Muscle layer of duodenum (tissue), 2 donors: Measurements from ENCODE around the gene CD63.

ENCODE experiments used
- H3K27ac ChIP-seq: one replicate; pipeline ENCODE4 v1.7.0; 2013; ENCODE audit warnings: mild to moderate bottlenecking, low read length
- H3K27me3 ChIP-seq: one replicate; pipeline ENCODE4 v1.7.0; 2013; ENCODE audit warnings: low read depth, mild to moderate bottlenecking, control low read depth, low read length
- H3K36me3 ChIP-seq, 2 donors: one replicate each; pipeline ENCODE4 v1.7.0; 2013; ENCODE audit warnings: low read length in 2 of 2, control low read depth in 1 of 2, mild to moderate bottlenecking in 1 of 2; ENCODE audit not compliant: insufficient read depth in 2 of 2, control insufficient read depth in 1 of 2
- H3K4me1 ChIP-seq, 2 donors: one replicate each; pipeline ENCODE4 v1.7.0; 2013; ENCODE audit warnings: low read length in 2 of 2, mild to moderate bottlenecking in 2 of 2, control low read depth in 1 of 2, moderate library complexity in 1 of 2; ENCODE audit not compliant: insufficient read depth in 2 of 2, control insufficient read depth in 1 of 2
- H3K4me3 ChIP-seq, 2 donors: one replicate each; pipeline ENCODE4 v1.7.0; 2013; ENCODE audit warnings: low read length in 2 of 2, low read depth in 1 of 2, mild to moderate bottlenecking in 1 of 2
- H3K9me3 ChIP-seq, 2 donors: one replicate each; pipeline ENCODE4 v1.7.0; 2013; ENCODE audit warnings: low read length in 2 of 2, control low read depth in 1 of 2, mild to moderate bottlenecking in 1 of 2; ENCODE audit not compliant: control insufficient read depth in 1 of 2
- donor health status: healthy.

Gene CD63

DNA sequence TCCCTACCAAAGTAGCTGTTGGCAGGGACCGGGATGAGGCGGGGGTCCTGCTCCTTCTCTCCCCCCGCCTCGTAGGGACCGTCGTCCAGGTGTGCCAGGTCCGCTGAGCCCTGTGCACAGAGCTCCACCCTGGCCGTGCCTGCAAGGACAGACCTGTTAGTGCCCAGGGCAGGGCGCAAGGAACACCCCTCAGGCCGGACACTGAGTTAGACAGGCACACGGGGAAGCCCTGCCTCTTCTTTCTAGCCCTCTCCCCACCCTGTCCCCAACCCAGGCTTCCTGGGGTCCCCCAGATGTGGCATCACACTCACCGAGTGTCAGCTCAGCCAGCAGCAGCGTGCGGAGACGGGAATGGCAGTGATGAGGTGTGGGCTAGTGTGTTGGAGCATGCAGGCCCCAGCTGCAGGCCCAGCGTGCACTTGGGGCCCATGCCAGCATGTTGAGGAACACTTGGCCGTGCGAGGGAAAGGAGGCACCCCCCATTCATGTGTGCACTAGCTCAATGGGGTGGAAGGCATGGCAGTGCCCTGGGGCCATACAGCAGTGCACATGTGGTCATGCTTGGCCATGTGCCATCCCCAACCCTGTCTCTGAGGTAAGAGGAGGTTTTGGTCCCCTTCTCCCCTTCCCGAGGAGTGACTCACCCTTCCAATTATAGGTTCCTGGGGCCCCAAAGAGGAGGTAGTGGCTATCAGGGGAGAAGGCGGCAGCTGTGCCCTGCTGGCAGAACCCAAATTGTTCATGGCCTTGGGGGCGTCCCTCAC is 28.4 kb downstream of the CD63 start:
- H3K27me3 ChIP-seq: no peaks in the 10 kb centered on the region
- H3K4me3 ChIP-seq: no peak overlapping the region
- no peaks in the 10 kb centered on the region for H3K4me1 ChIP-seq
- H3K36me3 ChIP-seq: peaks cover 4 to 36% of the 10 kb centered on the region in 2 donors
- H3K27ac ChIP-seq: no peak overlapping the region
- H3K9me3 ChIP-seq: no peaks in the 10 kb centered on the region

DNA sequence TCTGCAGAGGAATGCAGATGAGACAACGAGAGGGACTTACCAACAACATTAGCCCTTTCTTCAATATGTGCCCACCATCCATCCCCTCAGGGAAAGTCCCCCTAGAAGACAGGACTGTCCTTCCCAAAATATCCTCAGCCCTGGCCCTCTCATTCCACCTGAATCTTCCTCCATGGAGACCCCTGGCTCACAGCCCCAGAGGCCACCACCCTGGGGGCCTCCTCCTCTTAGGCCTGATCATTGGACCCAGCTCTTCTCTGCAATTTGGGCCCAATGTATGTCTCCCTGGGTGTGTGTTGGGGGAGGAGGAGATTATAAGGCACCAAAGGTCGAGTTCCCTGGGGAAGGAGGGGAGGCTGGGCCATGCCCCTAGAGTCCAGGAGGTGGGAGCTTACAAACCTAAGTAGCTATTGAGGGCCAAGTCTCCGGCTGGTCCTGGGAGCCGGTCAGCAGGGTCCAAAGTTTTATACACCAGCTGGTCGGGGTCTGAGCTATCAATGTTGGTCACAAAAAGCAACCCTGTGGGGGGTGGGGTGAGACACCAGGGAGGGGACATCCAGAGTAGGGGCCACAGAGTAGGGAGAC is 29.2 kb downstream of the CD63 start:
- no peaks in the 10 kb centered on the region for H3K4me1 ChIP-seq
- H3K36me3 ChIP-seq: peaks cover 4 to 44% of the 10 kb centered on the region in 2 donors
- H3K27me3 ChIP-seq: no peaks in the 10 kb centered on the region
- H3K27ac ChIP-seq: no peak overlapping the region
- no peaks in the 10 kb centered on the region for H3K9me3 ChIP-seq
- no peak overlapping the region for H3K4me3 ChIP-seq

DNA sequence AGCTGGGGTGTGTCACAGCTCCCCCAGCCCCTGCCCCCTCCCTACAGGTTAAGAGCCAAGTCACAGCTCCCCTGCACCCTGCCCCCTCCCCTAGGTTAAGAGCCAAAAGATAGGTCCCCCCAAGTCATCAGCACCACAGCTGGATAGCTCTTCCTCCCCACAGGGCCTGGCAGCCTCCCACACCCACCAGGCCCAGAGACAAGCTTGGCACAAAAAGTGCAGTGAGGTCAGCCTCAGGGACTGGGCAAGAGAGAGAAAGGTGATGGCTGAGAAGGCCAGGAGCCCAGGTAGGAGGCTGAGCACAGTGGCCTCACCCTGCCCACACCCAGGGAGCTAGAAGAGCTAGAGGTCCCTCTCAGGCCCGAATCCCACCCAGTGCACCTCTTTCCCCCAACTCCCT is 29.8 kb downstream of the CD63 start:
- Histone ChIP-seq H3K4me3 (no peak overlapping the region), H3K9me3 (no peaks in the 10 kb centered on the region), H3K4me1 (no peaks in the 10 kb centered on the region), H3K27me3 (no peaks in the 10 kb centered on the region), H3K36me3 (peaks cover 5 to 50% of the 10 kb centered on the region in 2 donors), H3K27ac (no peak overlapping the region)

DNA sequence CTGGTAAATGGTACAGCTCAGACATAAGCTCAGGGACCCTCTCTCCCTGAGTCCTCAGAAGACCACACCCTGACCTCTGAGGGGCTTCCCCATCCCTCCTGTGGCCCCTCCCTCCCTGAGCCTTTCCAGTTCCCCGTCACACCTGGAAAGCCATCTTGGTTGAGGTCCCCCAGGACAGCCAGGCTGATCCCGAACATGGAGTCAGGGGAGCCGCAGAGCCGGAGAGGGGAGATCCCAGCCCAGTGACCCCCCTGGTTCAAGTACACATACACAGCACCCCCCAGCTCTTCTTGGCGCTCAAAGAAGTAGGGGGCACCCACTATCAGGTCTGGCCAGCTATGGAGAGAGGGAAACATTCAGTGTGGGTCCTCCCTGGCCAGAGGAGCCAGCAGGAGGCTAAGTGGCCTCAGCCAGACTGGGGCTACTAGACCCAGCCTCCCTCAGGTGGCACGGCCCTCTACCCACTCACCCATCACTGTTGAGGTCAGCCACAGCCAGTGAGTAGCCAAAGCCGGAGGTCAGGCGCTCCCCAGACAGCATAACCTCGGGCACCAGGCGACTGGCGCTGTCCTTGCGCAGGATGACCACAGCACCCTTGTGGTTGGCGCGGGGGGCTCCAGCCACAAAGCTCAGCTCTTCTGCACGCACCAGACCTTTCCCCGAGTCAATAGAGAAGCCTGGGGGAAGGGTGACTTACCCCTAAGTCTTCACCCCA is 30.4 kb downstream of the CD63 start:
- H3K36me3 ChIP-seq: peaks cover 8 to 55% of the 10 kb centered on the region in 2 donors
- no peaks in the 10 kb centered on the region for H3K9me3 ChIP-seq
- H3K27me3 ChIP-seq: no peaks in the 10 kb centered on the region
- no peaks in the 10 kb centered on the region for H3K4me1 ChIP-seq
- no peak overlapping the region for H3K4me3 ChIP-seq
- H3K27ac ChIP-seq: no peak overlapping the region

DNA sequence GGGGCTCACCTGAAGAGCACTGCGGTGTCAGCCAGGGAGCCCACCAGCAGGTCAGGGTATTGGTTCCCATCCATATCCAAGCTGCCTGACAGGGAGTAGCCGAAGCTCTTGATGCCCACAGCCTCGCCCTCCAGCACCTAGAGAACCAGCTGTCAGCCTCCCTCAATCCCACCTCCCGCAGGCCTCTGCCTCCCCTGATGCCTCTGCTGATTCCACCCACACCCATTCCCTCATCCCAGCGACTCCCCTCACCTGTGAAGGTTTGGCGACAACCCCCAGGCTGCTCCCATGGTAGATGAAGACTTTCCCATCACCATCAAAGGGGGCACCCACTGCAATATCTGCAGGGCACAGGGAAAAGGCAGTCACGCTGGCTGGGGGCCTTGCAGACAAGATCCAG is 31.1 kb downstream of the CD63 start:
- H3K4me3 ChIP-seq: no peak overlapping the region
- H3K4me1 ChIP-seq: no peaks in the 10 kb centered on the region
- H3K9me3 ChIP-seq: no peaks in the 10 kb centered on the region
- H3K27ac ChIP-seq: no peak overlapping the region
- no peaks in the 10 kb centered on the region for H3K27me3 ChIP-seq
- H3K36me3 ChIP-seq: peaks cover 8 to 62% of the 10 kb centered on the region in 2 donors

DNA sequence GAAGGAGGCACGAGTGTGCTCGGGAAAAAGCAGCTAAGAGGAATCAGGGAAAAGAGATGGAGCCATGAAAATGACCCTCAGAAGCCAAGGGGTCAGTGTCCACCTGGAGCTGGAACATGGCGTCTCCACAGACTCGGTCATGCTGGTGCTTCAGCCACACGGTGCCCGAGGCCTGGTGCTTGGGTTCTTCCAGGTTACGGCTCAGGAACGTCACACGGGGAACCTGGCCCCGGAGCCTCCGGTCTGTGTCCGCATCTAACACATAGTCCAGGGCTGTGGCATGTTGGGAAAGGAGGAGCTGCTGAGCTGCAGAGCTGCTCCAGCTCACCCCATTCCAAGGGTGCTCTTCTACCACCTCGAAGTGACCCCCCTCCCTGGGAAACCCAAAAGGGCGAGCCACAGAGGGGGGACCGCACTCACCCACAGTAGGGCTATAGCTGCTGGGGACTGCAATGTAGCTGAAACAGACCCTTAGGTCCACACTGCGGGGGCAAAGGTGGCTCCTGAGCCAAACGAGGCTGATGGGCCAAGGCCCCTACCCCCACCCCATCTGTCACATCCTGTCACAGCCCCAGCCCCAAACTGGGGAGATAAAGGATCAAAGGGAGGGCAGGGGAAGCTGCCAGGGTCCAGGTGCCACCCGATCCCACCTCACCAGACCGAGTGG is 31.9 kb downstream of the CD63 start:
- H3K9me3 ChIP-seq: no peaks in the 10 kb centered on the region
- H3K27ac ChIP-seq: no peak overlapping the region
- no peaks in the 10 kb centered on the region for H3K4me1 ChIP-seq
- peaks cover 8 to 69% of the 10 kb centered on the region in 2 donors for H3K36me3 ChIP-seq
- H3K27me3 ChIP-seq: no peaks in the 10 kb centered on the region
- H3K4me3 ChIP-seq: no peak overlapping the region

DNA sequence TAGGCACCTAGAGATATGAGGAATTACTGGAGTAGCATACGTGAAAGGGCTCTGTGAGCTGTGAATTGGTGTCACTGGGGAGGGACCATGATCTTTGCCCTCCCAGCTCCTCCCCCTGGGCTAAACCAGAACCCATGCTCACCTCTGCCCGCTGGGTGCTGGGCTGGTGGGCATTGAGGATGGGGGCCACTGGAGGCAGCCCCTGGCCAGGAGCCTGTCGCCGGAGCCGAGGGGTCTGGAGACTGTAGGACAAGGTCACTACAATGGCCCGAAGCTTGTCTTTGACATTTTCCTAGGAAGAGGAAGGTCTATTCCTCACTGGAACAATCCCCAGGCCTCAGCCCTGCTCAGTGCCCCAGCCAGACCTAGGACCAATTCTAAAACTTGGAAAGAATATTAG is 32.7 kb downstream of the CD63 start:
- Histone ChIP-seq H3K36me3 (peaks cover 8 to 72% of the 10 kb centered on the region in 2 donors), H3K4me1 (no peaks in the 10 kb centered on the region), H3K27me3 (no peaks in the 10 kb centered on the region), H3K9me3 (no peaks in the 10 kb centered on the region), H3K4me3 (no peak overlapping the region), H3K27ac (no peak overlapping the region)

DNA sequence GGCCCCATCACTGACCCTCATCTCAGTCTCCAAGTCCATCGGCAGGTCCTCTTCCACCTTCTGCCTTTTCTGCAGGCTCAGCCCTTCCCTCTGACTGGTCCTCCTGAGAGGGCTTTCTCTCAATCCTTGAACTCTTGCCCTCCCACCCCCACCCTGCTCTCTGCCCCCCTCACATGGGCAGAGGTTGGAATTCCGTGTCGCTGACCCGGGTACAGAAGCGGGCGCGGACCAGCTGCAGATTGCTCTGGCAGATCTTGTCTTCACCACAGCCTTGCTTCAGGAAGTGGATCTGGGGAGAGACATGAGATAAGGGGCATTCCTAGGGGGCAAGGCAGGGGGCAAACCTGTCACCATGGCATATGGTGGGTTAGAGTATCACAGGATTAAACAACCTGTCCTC is 33.5 kb downstream of the CD63 start:
- H3K36me3 ChIP-seq: peaks cover 8 to 65% of the 10 kb centered on the region in 2 donors
- no peaks in the 10 kb centered on the region for H3K4me1 ChIP-seq
- no peaks in the 10 kb centered on the region for H3K27me3 ChIP-seq
- H3K27ac ChIP-seq: no peak overlapping the region
- no peak overlapping the region for H3K4me3 ChIP-seq
- H3K9me3 ChIP-seq: no peaks in the 10 kb centered on the region

DNA sequence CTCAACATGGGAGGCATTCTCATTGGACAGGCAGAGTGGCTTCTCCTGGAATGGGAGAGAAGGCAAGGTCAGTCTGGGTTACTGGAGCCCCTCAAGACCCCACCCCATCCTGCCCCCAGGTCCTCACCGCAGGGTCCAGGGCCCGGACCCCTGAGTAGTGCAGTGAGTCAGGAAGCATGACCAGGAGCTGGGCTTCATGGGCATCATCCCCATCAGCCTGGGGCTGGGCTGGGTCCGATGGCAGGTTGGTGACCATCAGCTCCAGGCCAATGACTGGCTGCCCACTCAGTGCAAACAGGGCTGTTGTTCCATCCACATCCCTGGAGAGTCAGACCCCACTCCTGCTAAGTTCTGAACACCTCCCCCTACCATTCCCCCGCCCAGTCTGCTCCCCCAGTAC is 34.2 kb downstream of the CD63 start:
- H3K27ac ChIP-seq: no peak overlapping the region
- peaks cover 8 to 62% of the 10 kb centered on the region in 2 donors for H3K36me3 ChIP-seq

DNA sequence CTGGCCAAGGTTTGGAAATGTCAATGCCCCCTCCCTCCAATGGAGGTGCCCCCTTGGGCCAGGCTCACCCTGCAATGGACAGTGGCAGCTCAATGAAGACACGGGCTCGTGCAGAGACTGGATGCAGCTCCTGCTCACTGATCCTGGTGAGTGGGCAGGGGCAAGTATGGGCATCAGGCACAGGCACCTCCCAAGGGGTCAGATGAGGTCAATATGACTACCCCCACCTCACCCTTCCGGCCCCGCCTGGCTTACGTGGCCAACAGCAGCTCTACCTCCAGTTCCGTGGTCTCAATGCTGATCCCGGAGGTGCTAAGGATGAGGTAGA is 34.7 kb downstream of the CD63 start:
- Histone ChIP-seq H3K4me3 (no peak overlapping the region), H3K4me1 (no peaks in the 10 kb centered on the region), H3K27ac (no peak overlapping the region), H3K36me3 (peaks cover 8 to 62% of the 10 kb centered on the region in 2 donors), H3K27me3 (no peaks in the 10 kb centered on the region), H3K9me3 (no peaks in the 10 kb centered on the region)

More for the DNA sequence above, 34.2 kb downstream of the CD63 start:
- Histone ChIP-seq H3K4me3 (no peak overlapping the region), H3K4me1 (no peaks in the 10 kb centered on the region), H3K27me3 (no peaks in the 10 kb centered on the region), H3K9me3 (no peaks in the 10 kb centered on the region)
